ENCODE results near the gene GMPR. TPM values are rescaled to one million over a fixed set of nuclear protein-coding genes. Genes with fewer than 3 reads are reported as not detected.

GMPR gene
- total RNA-seq, 1 experiment from 2014 or later: 1.4 TPM

GRCh38 chr6:16324606-16325225 is 86.3 kb downstream of the GMPR start:
- intact Hi-C loops (cut with micrococcal nuclease; ENCODE audit: unreplicated experiment): no loop called here
- Mint-ChIP-seq H3K4me3 (ENCODE audit: low read depth, unreplicated experiment) (no peak overlapping the region), H3K27ac (ENCODE audit: unreplicated experiment) (no peak overlapping the region), H3K27me3 (ENCODE audit: unreplicated experiment) (no peaks in the 10 kb centered on the region), H3K9me3 (ENCODE audit: low read depth, unreplicated experiment) (no peaks in the 10 kb centered on the region), H3K36me3 (ENCODE audit: insufficient read depth, unreplicated experiment) (no peaks in the 10 kb centered on the region), H3K4me1 (ENCODE audit: low read depth, unreplicated experiment) (peaks cover 9% of the 10 kb centered on the region)
- no TSS peak for BruUV-seq (replicated peaks)
- no peak for TF ChIP-seq CTCF (IDR thresholded peaks at IDR 0.05; ENCODE audit: unreplicated experiment)
- DNase-seq: no peak
- CTCF ChIA-PET: no interaction called here

DNA sequence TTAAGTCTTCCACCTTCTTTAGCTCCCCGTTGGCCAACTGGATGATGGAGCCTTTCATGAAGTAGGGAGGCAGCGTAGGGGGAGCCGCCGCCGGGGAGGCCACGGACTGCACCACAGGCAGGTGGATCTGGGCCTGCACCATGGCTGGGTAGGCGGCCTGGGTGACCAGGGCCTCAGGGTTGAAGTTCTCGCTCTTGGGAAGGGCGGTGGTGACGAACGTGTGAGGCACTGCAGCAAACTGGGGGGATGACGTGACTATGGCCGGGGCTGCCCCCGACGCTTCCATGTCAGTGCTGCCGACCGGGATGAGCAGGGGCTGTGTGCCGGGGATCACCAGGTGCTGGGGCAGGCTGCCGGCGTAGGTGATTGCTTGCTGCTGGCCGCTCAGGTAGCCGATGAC is 88.1 kb downstream of the GMPR start:
- no peak for DNase-seq
- no peak overlapping the region for H3K27ac Mint-ChIP-seq (ENCODE audit: unreplicated experiment)
- no peaks in the 10 kb centered on the region for H3K9me3 Mint-ChIP-seq (ENCODE audit: low read depth, unreplicated experiment)
- no peak overlapping the region for H3K4me3 Mint-ChIP-seq (ENCODE audit: low read depth, unreplicated experiment)
- intact Hi-C loops (cut with micrococcal nuclease; ENCODE audit: unreplicated experiment): no loop called here
- H3K4me1 Mint-ChIP-seq (ENCODE audit: low read depth, unreplicated experiment): no peaks in the 10 kb centered on the region
- CTCF ChIA-PET: no interaction called here
- no peaks in the 10 kb centered on the region for H3K27me3 Mint-ChIP-seq (ENCODE audit: unreplicated experiment)
- BruUV-seq (replicated peaks): no TSS peak
- H3K36me3 Mint-ChIP-seq (ENCODE audit: insufficient read depth, unreplicated experiment): no peaks in the 10 kb centered on the region
- no peak for TF ChIP-seq CTCF (IDR thresholded peaks at IDR 0.05; ENCODE audit: unreplicated experiment)

GRCh38 chr6:16326971-16327776 is 88.8 kb downstream of the GMPR start:
- Mint-ChIP-seq H3K27me3 (ENCODE audit: unreplicated experiment) (no peaks in the 10 kb centered on the region), H3K9me3 (ENCODE audit: low read depth, unreplicated experiment) (no peaks in the 10 kb centered on the region), H3K4me3 (ENCODE audit: low read depth, unreplicated experiment) (no peak overlapping the region), H3K36me3 (ENCODE audit: insufficient read depth, unreplicated experiment) (no peaks in the 10 kb centered on the region), H3K27ac (ENCODE audit: unreplicated experiment) (no peak overlapping the region), H3K4me1 (ENCODE audit: low read depth, unreplicated experiment) (no peaks in the 10 kb centered on the region)
- DNase-seq: no peak
- no TSS peak for BruUV-seq (replicated peaks)
- intact Hi-C loops (cut with micrococcal nuclease; ENCODE audit: unreplicated experiment): no loop called here
- TF ChIP-seq CTCF (IDR thresholded peaks at IDR 0.05; ENCODE audit: unreplicated experiment): no peak
- CTCF ChIA-PET: no interaction called here

GRCh38 chr6:16327777-16328325 is 89.5 kb downstream of the GMPR start:
- Mint-ChIP-seq H3K4me1 (ENCODE audit: low read depth, unreplicated experiment) (no peaks in the 10 kb centered on the region), H3K27ac (ENCODE audit: unreplicated experiment) (no peak overlapping the region), H3K36me3 (ENCODE audit: insufficient read depth, unreplicated experiment) (no peaks in the 10 kb centered on the region), H3K27me3 (ENCODE audit: unreplicated experiment) (no peaks in the 10 kb centered on the region), H3K4me3 (ENCODE audit: low read depth, unreplicated experiment) (no peak overlapping the region), H3K9me3 (ENCODE audit: low read depth, unreplicated experiment) (no peaks in the 10 kb centered on the region)
- TF ChIP-seq CTCF (IDR thresholded peaks at IDR 0.05; ENCODE audit: unreplicated experiment): no peak
- CTCF ChIA-PET: no interaction called here
- no TSS peak for BruUV-seq (replicated peaks)
- DNase-seq: no peak
- intact Hi-C loops (cut with micrococcal nuclease; ENCODE audit: unreplicated experiment): no loop called here

Measured in Calu3 (cell line).